ENCODE data around the gene RTP3.
"Not testable (repeated sequence)": the region's sequence is repeated elsewhere in the genome, so short reads cannot be mapped to it uniquely, and the experiment has no call there.

Gene RTP3

GRCh38 chr3:46520531-46520930 lies 22.8 kb downstream of the RTP3 start:
- no peak for FAIRE-seq

- no peak for FAIRE-seq
Measured at GRCh38 chr3:46521096-46521495, 23.3 kb downstream of the RTP3 start.

- not testable (repeated sequence) for FAIRE-seq
Measured at GRCh38 chr3:46522201-46522600, 24.4 kb downstream of the RTP3 start.

GRCh38 chr3:46523556-46523955 lies 25.8 kb downstream of the RTP3 start:
- FAIRE-seq: no peak

- no peak for FAIRE-seq
Measured at GRCh38 chr3:46524008-46524407, 26.2 kb downstream of the RTP3 start.

- no peak for FAIRE-seq
Measured at GRCh38 chr3:46524832-46525231, 27.1 kb downstream of the RTP3 start.

- no peak for FAIRE-seq
Measured at GRCh38 chr3:46527239-46527638, 29.5 kb downstream of the RTP3 start.

- FAIRE-seq: no peak
Measured at GRCh38 chr3:46533091-46533490, 35.3 kb downstream of the RTP3 start.

GRCh38 chr3:46535746-46536145 lies 38.0 kb downstream of the RTP3 start:
- no peak for FAIRE-seq

- FAIRE-seq: no peak
Measured at GRCh38 chr3:46536758-46537157, 39.0 kb downstream of the RTP3 start.

GRCh38 chr3:46537316-46537715 lies 39.5 kb downstream of the RTP3 start:
- FAIRE-seq: no peak

- no peak for FAIRE-seq
Measured at GRCh38 chr3:46537779-46538178, 40.0 kb downstream of the RTP3 start.

GRCh38 chr3:46538425-46538802 lies 40.6 kb downstream of the RTP3 start:
- not testable (repeated sequence) for FAIRE-seq

- FAIRE-seq: no peak
Measured at GRCh38 chr3:46538803-46539442, 41.1 kb downstream of the RTP3 start.

- no peak for FAIRE-seq
Measured at GRCh38 chr3:46539443-46540005, 41.7 kb downstream of the RTP3 start.

GRCh38 chr3:46540550-46540949 lies 42.8 kb downstream of the RTP3 start:
- FAIRE-seq: no peak

GRCh38 chr3:46541835-46542234 lies 44.1 kb downstream of the RTP3 start:
- no peak for FAIRE-seq

GRCh38 chr3:46542344-46542743 lies 44.6 kb downstream of the RTP3 start:
- FAIRE-seq: no peak

GRCh38 chr3:46542801-46543201 lies 45.0 kb downstream of the RTP3 start:
- FAIRE-seq: no peak

- no peak for FAIRE-seq
Measured at GRCh38 chr3:46544771-46545503, 47.2 kb downstream of the RTP3 start.

- FAIRE-seq: no peak
Measured at GRCh38 chr3:46545818-46546630, 48.2 kb downstream of the RTP3 start.

- FAIRE-seq: no peak
Measured at GRCh38 chr3:46546896-46547440, 49.2 kb downstream of the RTP3 start.

GRCh38 chr3:46548611-46549010 lies 50.8 kb downstream of the RTP3 start:
- not testable (repeated sequence) for FAIRE-seq
